Peyer's patch (tissue), 4 donors: ENCODE results near the gene MAP2K5.
"Not testable (repeated sequence)": the region's sequence is repeated elsewhere in the genome, so short reads cannot be mapped to it uniquely, and the experiment has no call there.

Source experiments
- CTCF ChIP-seq, 6 experiments: fragments of 450-650 bp in 4 of 6; fragments of 200-600 bp in 2 of 6; sonication (generic) in 1 of 6; IDR thresholded peaks; one replicate each; pipeline ENCODE4 v1.5.1; 2017 to 2019; ENCODE audit warnings: antibody characterized with exemption in 6 of 6, mild to moderate bottlenecking in 3 of 6, moderate library complexity in 1 of 6
- POLR2A ChIP-seq, 2 donors: fragments of 450-650 bp; IDR thresholded peaks; one replicate each; pipeline ENCODE4 v1.5.1; 2017; ENCODE audit warnings: antibody characterized with exemption in 2 of 2, mild to moderate bottlenecking in 2 of 2, moderate library complexity in 2 of 2

- not testable (repeated sequence) for TF ChIP-seq CTCF, POLR2A (IDR thresholded peaks at IDR 0.05)
Observed at GRCh38 chr15:67672834-67673233, 130.3 kb downstream of the MAP2K5 start.
